Measurements from ENCODE around the gene CASK.

- no peak for TF ChIP-seq EZH2 (IDR thresholded peaks at IDR 0.05)
- no peak for TF ChIP-seq POLR2AphosphoS5 (IDR thresholded peaks at IDR 0.05; ENCODE audit: borderline replicate concordance, low read depth, low read length)
Measured at GRCh38 chrX:41946235-41946634, 22.9 kb upstream of the CASK start.
